Endothelial cell of umbilical vein (primary cell): ENCODE results near the gene RNF146. TPM values are rescaled to one million over a fixed set of nuclear protein-coding genes. Genes with fewer than 3 reads are reported as not detected.

Source experiments
- Bru-seq: library from RNA; stranded (reverse); fragments of 400-500 nt; gene quantifications from one replicate; lab custom pipeline; 2021; lab: Mats Ljungman, UMichigan
- BruChase-seq, 2 experiments: library from RNA; stranded (reverse); fragments of 400-500 nt; gene quantifications; one replicate each; lab custom pipeline; 2021; lab: Mats Ljungman, UMichigan
- BruUV-seq: library from RNA; stranded (reverse); fragments of 400-500 nt; replicated peaks from 2 replicates; lab custom pipeline; 2021; lab: Mats Ljungman, UMichigan
- CTCF ChIA-PET: fragments of 300-600, 350-600 bp; sonication (Branson Sonifier 250); formaldehyde crosslinking; loops from one replicate; lab custom pipeline; 2021; ENCODE audit warnings: antibody characterized with exemption, inconsistent platforms; lab: Charles Lee
- POLR2A ChIA-PET: fragments of 300-600, 350-600 bp; sonication (Branson Sonifier 250); formaldehyde crosslinking; loops from one replicate; lab custom pipeline; 2021; ENCODE audit warnings: antibody characterized with exemption, inconsistent platforms; lab: Charles Lee
- DNase-seq: peaks from one replicate; pipeline ENCODE4 v3.0.0-alpha.2; 2011; ENCODE audit warnings: low read depth, low spot score
- FAIRE-seq: peaks from 2 replicates; lab custom pipeline; 2011; peaks lifted over from hg19 to GRCh38; lab: Jason Lieb, UNC
- H2AFZ ChIP-seq: 2 replicates; pipeline ENCODE4 v1.6.0; 2012; ENCODE audit warnings: low read depth, low read length, control low read depth, inconsistent platforms
- H3K27ac ChIP-seq: 2 replicates; pipeline ENCODE4 v1.5.1; 2011; ENCODE audit warnings: low read depth, mild to moderate bottlenecking, control low read depth, low read length, moderate library complexity; ENCODE audit not compliant: insufficient read depth
- H3K27me3 ChIP-seq, 2 experiments: 2 replicates each; pipeline versions ENCODE4 v1.6.0 to v1.6.1; 2011; ENCODE audit warnings: low read length in 2 of 2, mixed read lengths in 1 of 2; ENCODE audit not compliant: control insufficient read depth in 2 of 2, insufficient read depth in 2 of 2
- H3K36me3 ChIP-seq, 2 experiments: 2 replicates in 1 of 2; 3 replicates in 1 of 2; pipeline ENCODE4 v1.5.1; 2011; ENCODE audit warnings: low read length in 2 of 2, mild to moderate bottlenecking in 1 of 2, moderate library complexity in 1 of 2; ENCODE audit not compliant: control insufficient read depth in 2 of 2, insufficient read depth in 2 of 2; ENCODE audit errors: extremely low read depth in 1 of 2
- H3K4me1 ChIP-seq: 3 replicates; pipeline ENCODE4 v1.5.1; 2011; ENCODE audit warnings: mild to moderate bottlenecking, low read length; ENCODE audit not compliant: control insufficient read depth, insufficient read depth; ENCODE audit errors: extremely low read depth
- H3K4me2 ChIP-seq: 2 replicates; pipeline ENCODE4 v1.6.1; 2011; ENCODE audit warnings: low read length, control low read depth, mixed read lengths; ENCODE audit not compliant: insufficient read depth
- H3K4me3 ChIP-seq, 3 experiments: fragments of 200-600 bp in 1 of 3; sonication (generic), shearing (Covaris generic) in 1 of 3; replicated peaks in 1 of 3; 2 replicates each; pipeline ENCODE4 v1.5.1; 2011 to 2016; ENCODE audit warnings: control low read depth in 3 of 3, low read length in 3 of 3, mild to moderate bottlenecking in 2 of 3, inconsistent platforms in 1 of 3, low read depth in 1 of 3, moderate library complexity in 1 of 3; ENCODE audit not compliant: insufficient read depth in 1 of 3
- H3K79me2 ChIP-seq: 2 replicates; pipeline ENCODE4 v1.6.0; 2012; ENCODE audit warnings: low read length, inconsistent platforms; ENCODE audit not compliant: control insufficient read depth, insufficient read depth
- H3K9ac ChIP-seq: replicated peaks from 2 replicates; pipeline ENCODE3; 2011; ENCODE audit warnings: low read length, control low read depth; ENCODE audit not compliant: insufficient read depth; ENCODE audit errors: extremely low read depth
- H3K9me1 ChIP-seq: replicated peaks from 3 replicates; pipeline ENCODE4 v1.6.0; 2011; ENCODE audit warnings: mild to moderate bottlenecking, low read length; ENCODE audit not compliant: control insufficient read depth, insufficient read depth; ENCODE audit errors: extremely low read depth
- H3K9me3 ChIP-seq: replicated peaks from 2 replicates; pipeline ENCODE4 v1.5.1; 2012; ENCODE audit warnings: low read length, inconsistent platforms; ENCODE audit not compliant: control insufficient read depth, insufficient read depth
- H4K20me1 ChIP-seq: replicated peaks from 2 replicates; pipeline ENCODE3; 2011; ENCODE audit warnings: mild to moderate bottlenecking, low read length; ENCODE audit not compliant: control insufficient read depth, insufficient read depth; ENCODE audit errors: extremely low read depth
- CTCF ChIP-seq, 2 donors: IDR thresholded peaks; 1 replicate in 1 of 2; 2 replicates in 1 of 2; pipeline ENCODE4 v1.5.1; 2011; ENCODE audit warnings: low read length in 2 of 2, mild to moderate bottlenecking in 2 of 2, moderate library complexity in 2 of 2, control low read depth in 1 of 2, inconsistent platforms in 1 of 2, low read depth in 1 of 2; ENCODE audit not compliant: insufficient read depth in 1 of 2; ENCODE audit errors: extremely low read depth in 1 of 2
- MAX ChIP-seq: IDR thresholded peaks from 2 replicates; pipeline ENCODE4 v1.6.1; 2011; ENCODE audit not compliant: insufficient read depth, insufficient read length
- POLR2A ChIP-seq: IDR thresholded peaks from 2 replicates; pipeline ENCODE4 v1.6.1; 2012; ENCODE audit warnings: low read depth, mild to moderate bottlenecking, control low read depth, low read length
- POLR2AphosphoS5 ChIP-seq: IDR thresholded peaks from 2 replicates; pipeline ENCODE4 v1.6.1; 2012; ENCODE audit warnings: low read depth, mild to moderate bottlenecking, control low read depth, low read length, moderate library complexity; ENCODE audit not compliant: insufficient read depth
- dilution Hi-C: fragments of 300-500 bp; cut with MboI; formaldehyde crosslinking; loops from one replicate; pipeline ENCODE4 v1.15.0; 2019; ENCODE audit warnings: low sequenced_read_pairs; ENCODE audit not compliant: extremely low pct_ligation_motif_present
- intact Hi-C: fragments of 100-400 bp; cut with micrococcal nuclease; formaldehyde crosslinking; loops from one replicate; pipeline ENCODE4 v1.10.0; 2022
- long read RNA-seq: library from polyadenylated mRNA; stranded (forward); transcript quantifications from one replicate; pipeline ENCODE4 v2.0.0, GENCODE V29; 2021
- polyA minus RNA-seq, 3 experiments: library from RNA; depleted of rRNA, polyadenylated mRNA; stranded (reverse); fragments of >200 nt; gene quantifications; 1 replicate in 1 of 3; 2 replicates in 2 of 3; pipeline ENCODE4 v1.2.3, GENCODE V29; 2011
- polyA plus RNA-seq, 4 experiments: library from polyadenylated mRNA; depleted of rRNA in 3 of 4; stranded (reverse) in 3 of 4; unstranded in 1 of 4; fragments of >200 nt; gene quantifications; 2 replicates each; pipeline versions ENCODE4 v1.2.1 to v1.2.3, GENCODE V29; 2011 to 2012; ENCODE audit warnings: missing spikeins in 1 of 4
- total RNA-seq: library from RNA; stranded (reverse); gene quantifications from 2 replicates; pipeline ENCODE4 v1.2.3, GENCODE V29; 2021

The RNF146 gene, protein sequence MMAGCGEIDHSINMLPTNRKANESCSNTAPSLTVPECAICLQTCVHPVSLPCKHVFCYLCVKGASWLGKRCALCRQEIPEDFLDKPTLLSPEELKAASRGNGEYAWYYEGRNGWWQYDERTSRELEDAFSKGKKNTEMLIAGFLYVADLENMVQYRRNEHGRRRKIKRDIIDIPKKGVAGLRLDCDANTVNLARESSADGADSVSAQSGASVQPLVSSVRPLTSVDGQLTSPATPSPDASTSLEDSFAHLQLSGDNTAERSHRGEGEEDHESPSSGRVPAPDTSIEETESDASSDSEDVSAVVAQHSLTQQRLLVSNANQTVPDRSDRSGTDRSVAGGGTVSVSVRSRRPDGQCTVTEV
- total RNA-seq = 43.8 and 48.1 TPM in 2 replicates
- 29.2 and 37.5 TPM in 2 replicates for polyA plus RNA-seq
- polyA plus RNA-seq (2011; cell fraction: cytosol; rRNA removed) = 30.4 and 37.1 TPM in 2 replicates
- polyA plus RNA-seq (2011; cell fraction: nucleus; rRNA removed) = 140 and 180 TPM in 2 replicates
- 37.9 and 43.5 TPM in 2 replicates for polyA plus RNA-seq (2012)
- 40.6 and 43.6 TPM in 2 replicates for polyA minus RNA-seq
- polyA minus RNA-seq (2011; cell fraction: cytosol; rRNA and poly(A)+ RNA removed) = 3.3 TPM
- polyA minus RNA-seq (2011; cell fraction: nucleus; rRNA and poly(A)+ RNA removed) = 50.2 and 88.2 TPM in 2 replicates
- Bru-seq, nascent RNA = percentile 97 among the genes with signal in this experiment
- BruChase-seq, experiment 1, labeled RNA remaining after a 6-hour chase = percentile 82 among the genes with signal in this experiment
- percentile 93 among the genes with signal in this experiment for BruChase-seq, experiment 2, labeled RNA remaining after a 2-hour chase
- long read RNA-seq, partial matches to known transcripts = 1 of 19 reads
- long read RNA-seq, other reads (novel, unspliced or antisense) = 9 of 19 reads

DNA sequence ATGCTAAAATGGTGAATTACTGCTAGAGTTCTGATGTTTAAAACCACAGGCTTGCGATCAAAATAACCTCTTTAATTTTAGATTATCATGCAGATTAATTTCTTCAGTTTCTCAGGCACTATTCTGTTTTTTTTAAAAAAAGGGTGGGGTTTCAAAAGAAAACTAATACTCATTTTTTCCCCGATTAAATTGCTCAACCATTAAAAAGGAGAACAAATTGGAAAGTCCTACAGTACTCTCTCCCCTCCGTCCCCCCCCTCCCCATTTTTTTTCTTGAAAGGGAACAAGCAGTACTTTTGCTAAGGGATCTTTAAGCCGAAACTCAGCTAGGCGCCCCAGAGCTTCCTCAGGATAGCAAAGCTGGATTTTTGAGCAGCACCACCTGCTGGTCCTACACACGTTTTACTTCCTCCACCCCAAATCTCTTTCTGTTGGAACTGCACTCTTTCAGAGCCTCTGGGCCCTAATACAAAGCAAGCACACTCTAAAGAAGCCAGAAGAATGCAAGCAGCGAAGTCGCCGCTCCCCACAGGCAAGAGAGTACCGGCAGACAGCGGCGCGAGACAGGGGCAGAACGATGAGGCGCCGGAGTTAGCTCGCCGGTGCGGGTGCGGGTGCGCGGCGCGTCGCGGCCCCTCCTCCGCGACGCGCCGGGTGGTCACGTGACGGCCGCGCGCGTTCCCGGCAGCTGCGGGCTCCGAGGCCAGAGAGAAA, at the start of gene RNF146:
TSS of gene RNF146 (plus strand) at position 687 of the 714 bp plus-strand sequence. CDS start 13,475 bp downstream, outside the sequence.
- CTCF ChIA-PET = interaction anchor here (0.6 to 3.0 kb wide), 52 partner anchors 9 to 1475 kb away, joined by 3 to 115 read pairs (median 6); partner anchors contain the start of genes ECHDC1, NCOA7, RSPO3 and TRMT11
- no peaks in the 10 kb centered on the region for H3K9me3 ChIP-seq
- peak within 1 kb of the TSS; percentile 92 to 99 (median 98) for H3K4me3 ChIP-seq
- peak; percentile 90 for DNase-seq
- H3K36me3 ChIP-seq = no peaks in the 10 kb centered on the region
- intact Hi-C loops = loop anchor here (1.0 to 5.0 kb wide), 9 partner anchors 34 to 1269 kb away; partner anchors contain the start of gene ECHDC1
- TF ChIP-seq MAX (peak; percentile 64), POLR2A (no peak), POLR2AphosphoS5 (no peak), CTCF (IDR thresholded peaks at IDR 0.05; ENCODE audit: extremely low read depth in 1 of 2, insufficient read depth in 1 of 2, low read depth in 1 of 2, low read length in 2 of 2) (peak; percentile 67 to 73)
- FAIRE-seq = peak; percentile 77
- no peaks in the 10 kb centered on the region for H3K27me3 ChIP-seq
- H3K4me1 ChIP-seq = peaks cover 20% of the 10 kb centered on the region
- BruUV-seq = TSS peak; percentile 46
- H3K9me1 ChIP-seq = no peaks in the 10 kb centered on the region
- H3K27ac ChIP-seq = peak within 1 kb of the TSS; percentile 74
- H3K9ac ChIP-seq = peak within 1 kb of the TSS; percentile 83
- peaks cover 43% of the 10 kb centered on the region for H3K79me2 ChIP-seq
- peak within 1 kb of the TSS; percentile 100 for H2AFZ ChIP-seq
- peak within 1 kb of the TSS; percentile 94 for H3K4me2 ChIP-seq
- H4K20me1 ChIP-seq = peaks cover 12% of the 10 kb centered on the region
- dilution Hi-C loops = no loop called here
- POLR2A ChIA-PET = interaction anchor here (0.6 to 1.8 kb wide), 9 partner anchors 23 to 333 kb away, joined by 3 to 14 read pairs (median 3); no protein-coding TSS in a partner anchor
